ENCODE measurements around the gene ATP11A. TPM values are rescaled to one million over a fixed set of nuclear protein-coding genes. Genes with fewer than 3 reads are reported as not detected.

Gene ATP11A
- total RNA-seq, 3 donors from 2014 or later, result 22.1 to 27.2 (median 26.8) TPM

DNA sequence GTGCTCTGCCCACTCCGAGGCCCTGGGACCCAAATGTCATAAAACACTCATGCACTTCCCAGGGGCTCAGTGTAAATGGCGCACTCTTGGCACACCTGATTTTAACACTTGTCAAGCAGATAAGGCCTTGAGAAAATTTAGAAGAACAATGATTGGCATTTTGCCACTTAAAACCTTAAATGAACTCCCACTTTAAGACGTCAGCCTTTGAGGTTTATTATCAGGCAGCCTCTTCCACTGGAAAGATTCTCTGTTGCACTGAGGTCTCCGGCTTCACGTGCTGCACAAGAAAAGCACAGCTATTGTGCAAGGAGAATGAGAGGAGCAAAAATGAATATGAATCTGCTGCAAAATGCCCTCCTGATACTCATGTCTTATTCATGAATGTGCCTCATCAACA is 38.5 kb upstream of the ATP11A start:
- Histone ChIP-seq H3K27ac (no peak overlapping the region), H3K4me3 (no peak overlapping the region), H3K36me3 (no peaks in the 10 kb centered on the region), H3K4me1 (no peaks in the 10 kb centered on the region), H3K9me3 (no peaks in the 10 kb centered on the region), H3K27me3 (no peaks in the 10 kb centered on the region)
- intact Hi-C loops (cut with DNase I; ENCODE audit: low total_unique reads), result no loop called here
- TF ChIP-seq POLR2AphosphoS5 (IDR thresholded peaks at IDR 0.05), result no peak
- TF ChIP-seq POLR2A (IDR thresholded peaks at IDR 0.05), result no peak
- TF ChIP-seq, protein P1, sequence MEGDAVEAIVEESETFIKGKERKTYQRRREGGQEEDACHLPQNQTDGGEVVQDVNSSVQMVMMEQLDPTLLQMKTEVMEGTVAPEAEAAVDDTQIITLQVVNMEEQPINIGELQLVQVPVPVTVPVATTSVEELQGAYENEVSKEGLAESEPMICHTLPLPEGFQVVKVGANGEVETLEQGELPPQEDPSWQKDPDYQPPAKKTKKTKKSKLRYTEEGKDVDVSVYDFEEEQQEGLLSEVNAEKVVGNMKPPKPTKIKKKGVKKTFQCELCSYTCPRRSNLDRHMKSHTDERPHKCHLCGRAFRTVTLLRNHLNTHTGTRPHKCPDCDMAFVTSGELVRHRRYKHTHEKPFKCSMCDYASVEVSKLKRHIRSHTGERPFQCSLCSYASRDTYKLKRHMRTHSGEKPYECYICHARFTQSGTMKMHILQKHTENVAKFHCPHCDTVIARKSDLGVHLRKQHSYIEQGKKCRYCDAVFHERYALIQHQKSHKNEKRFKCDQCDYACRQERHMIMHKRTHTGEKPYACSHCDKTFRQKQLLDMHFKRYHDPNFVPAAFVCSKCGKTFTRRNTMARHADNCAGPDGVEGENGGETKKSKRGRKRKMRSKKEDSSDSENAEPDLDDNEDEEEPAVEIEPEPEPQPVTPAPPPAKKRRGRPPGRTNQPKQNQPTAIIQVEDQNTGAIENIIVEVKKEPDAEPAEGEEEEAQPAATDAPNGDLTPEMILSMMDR (IDR thresholded peaks at IDR 0.05), result no peak
- peak in 1 of 2 donors; percentile 45 for DNase-seq (ENCODE audit: low spot score in 2 of 2)

DNA sequence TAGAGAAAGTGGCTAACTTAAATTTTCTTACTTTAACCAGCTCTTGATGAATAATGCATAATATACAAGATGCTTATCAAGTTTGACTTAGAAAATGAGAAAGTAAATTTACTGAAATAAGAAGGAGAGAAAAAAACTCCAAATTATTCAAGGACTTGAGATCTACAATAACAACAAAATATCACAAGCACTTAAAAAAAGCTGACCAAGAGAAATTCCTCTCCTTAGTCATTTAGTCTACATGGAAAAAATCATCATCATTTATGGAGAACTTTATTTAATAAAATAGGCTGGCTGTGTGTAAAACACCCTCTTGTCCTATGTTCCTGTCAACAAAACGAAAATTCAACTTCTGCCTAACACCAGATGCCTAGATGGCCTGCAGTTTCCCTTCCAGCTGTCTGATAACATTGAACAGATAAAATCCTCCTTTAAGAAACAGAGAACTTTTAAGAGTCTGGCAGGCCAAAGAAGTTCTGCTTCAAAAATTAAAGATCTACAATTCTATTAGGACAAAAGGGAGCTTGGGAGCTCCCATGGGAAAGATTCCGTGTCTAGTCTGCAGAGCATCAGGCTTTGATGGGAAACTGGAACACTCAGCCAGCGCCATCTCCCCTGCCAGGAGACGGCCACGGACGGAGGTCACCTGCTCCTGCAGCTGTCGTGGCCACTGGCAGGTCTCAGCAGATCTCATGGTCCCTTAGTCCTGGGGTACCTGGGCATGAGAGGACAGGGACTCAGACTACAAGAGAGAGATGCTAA is 37.9 kb upstream of the ATP11A start:
- intact Hi-C loops (cut with DNase I; ENCODE audit: low total_unique reads), result no loop called here
- peak in 1 of 2 donors; percentile 31 for DNase-seq (ENCODE audit: low spot score in 2 of 2)
- no peak overlapping the region for H3K27ac ChIP-seq
- H3K9me3 ChIP-seq, result no peaks in the 10 kb centered on the region
- no peaks in the 10 kb centered on the region for H3K4me1 ChIP-seq
- no peak overlapping the region for H3K4me3 ChIP-seq
- H3K27me3 ChIP-seq, result no peaks in the 10 kb centered on the region
- TF ChIP-seq, protein P1 (IDR thresholded peaks at IDR 0.05), result no peak
- TF ChIP-seq POLR2AphosphoS5 (IDR thresholded peaks at IDR 0.05) (no peak), POLR2A (IDR thresholded peaks at IDR 0.05) (no peak)
- no peaks in the 10 kb centered on the region for H3K36me3 ChIP-seq

DNA sequence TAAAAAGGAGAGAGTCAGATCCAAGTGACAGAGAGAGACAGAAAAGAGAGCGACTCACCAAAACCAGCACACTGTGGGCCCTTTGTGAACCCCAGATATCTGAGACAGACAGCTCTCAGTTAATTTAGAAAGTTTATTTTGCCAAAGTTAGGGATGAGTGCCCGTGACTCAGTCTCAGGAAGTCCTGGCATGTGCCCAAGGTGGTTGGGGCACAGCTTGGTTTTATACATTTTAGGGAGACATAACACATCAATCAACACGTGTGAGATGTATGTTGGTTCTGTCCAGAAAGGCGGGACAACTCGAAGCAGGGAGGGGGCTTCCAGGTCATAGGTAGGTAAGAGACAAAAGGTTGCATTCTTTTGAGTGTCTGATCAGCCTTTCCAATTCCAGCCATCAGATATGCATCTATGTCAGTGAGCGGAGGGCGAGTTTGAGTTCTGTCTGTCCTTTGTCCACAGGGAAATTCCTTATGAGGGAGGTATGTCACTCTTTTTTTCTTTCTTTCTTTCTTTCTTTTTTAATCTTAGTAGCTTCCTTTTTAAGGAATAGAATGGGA is 37.2 kb upstream of the ATP11A start:
- intact Hi-C loops (cut with DNase I; ENCODE audit: low total_unique reads), result no loop called here
- Histone ChIP-seq H3K9me3 (no peaks in the 10 kb centered on the region), H3K4me3 (no peak overlapping the region), H3K36me3 (no peaks in the 10 kb centered on the region), H3K27ac (no peak overlapping the region), H3K27me3 (no peaks in the 10 kb centered on the region), H3K4me1 (no peaks in the 10 kb centered on the region)
- DNase-seq (ENCODE audit: low spot score in 2 of 2), result peak in 1 of 2 donors; percentile 22
- TF ChIP-seq, protein P1 (IDR thresholded peaks at IDR 0.05), result no peak
- TF ChIP-seq POLR2AphosphoS5 (IDR thresholded peaks at IDR 0.05) (no peak), POLR2A (IDR thresholded peaks at IDR 0.05) (no peak)

DNA sequence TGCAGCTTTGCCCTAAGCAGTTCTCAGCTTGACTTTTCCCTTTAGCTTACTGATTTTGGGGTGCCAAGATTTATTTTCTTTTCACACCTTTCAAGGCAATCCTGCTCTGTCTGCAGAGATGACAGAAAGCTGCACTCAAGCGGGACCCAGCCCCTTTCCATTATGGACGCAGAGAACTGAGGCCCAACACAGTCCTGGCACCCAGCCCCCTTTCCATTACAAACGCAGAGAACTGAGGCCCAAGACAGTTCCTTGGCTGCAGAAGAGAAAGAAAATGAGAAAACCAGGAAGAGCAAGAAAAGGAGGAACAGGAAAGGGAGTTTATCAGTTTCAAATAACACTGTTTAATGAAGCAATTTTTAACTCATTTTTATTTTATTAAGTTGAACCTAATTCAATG is 36.8 kb upstream of the ATP11A start:
- no peaks in the 10 kb centered on the region for H3K36me3 ChIP-seq
- peak in 1 of 2 donors; percentile 9 for DNase-seq (ENCODE audit: low spot score in 2 of 2)
- H3K27me3 ChIP-seq, result no peaks in the 10 kb centered on the region
- H3K27ac ChIP-seq, result no peak overlapping the region
- intact Hi-C loops (cut with DNase I; ENCODE audit: low total_unique reads), result no loop called here
- H3K4me1 ChIP-seq, result no peaks in the 10 kb centered on the region
- no peak for TF ChIP-seq POLR2AphosphoS5 (IDR thresholded peaks at IDR 0.05)
- TF ChIP-seq, protein P1 (IDR thresholded peaks at IDR 0.05), result no peak
- no peak for TF ChIP-seq POLR2A (IDR thresholded peaks at IDR 0.05)
- no peaks in the 10 kb centered on the region for H3K9me3 ChIP-seq
- H3K4me3 ChIP-seq, result no peak overlapping the region

DNA sequence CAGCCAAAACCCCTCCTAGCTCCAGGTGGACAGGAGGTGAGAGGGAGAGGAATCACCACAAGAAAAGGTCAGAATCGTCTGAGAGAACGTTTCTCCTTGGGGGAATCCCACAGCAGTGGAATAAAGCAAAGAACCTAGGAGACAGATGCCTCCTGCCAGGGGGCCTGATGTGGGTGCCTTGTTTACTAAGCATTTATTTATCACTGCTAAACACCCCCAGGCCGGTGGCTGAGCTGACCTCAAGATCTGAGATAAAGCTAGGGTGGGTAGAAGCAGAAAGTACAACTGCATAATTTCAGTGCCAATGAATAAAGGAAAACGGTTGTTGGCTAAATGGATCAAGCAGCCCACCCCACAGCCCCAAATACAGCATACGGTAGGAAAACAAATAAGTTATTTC is 33.9 kb upstream of the ATP11A start:
- intact Hi-C loops (cut with DNase I; ENCODE audit: low total_unique reads), result no loop called here

More for the DNA sequence above, 33.9 kb upstream of the ATP11A start:
- TF ChIP-seq POLR2A (IDR thresholded peaks at IDR 0.05) (no peak), POLR2AphosphoS5 (IDR thresholded peaks at IDR 0.05) (no peak)
- TF ChIP-seq, protein P1 (IDR thresholded peaks at IDR 0.05), result no peak
- Histone ChIP-seq H3K9me3 (no peaks in the 10 kb centered on the region), H3K27me3 (no peaks in the 10 kb centered on the region), H3K4me1 (no peaks in the 10 kb centered on the region), H3K36me3 (no peaks in the 10 kb centered on the region), H3K4me3 (no peak overlapping the region), H3K27ac (no peak overlapping the region)
- peak in 1 of 2 donors; percentile 0 for DNase-seq (ENCODE audit: low spot score in 2 of 2)
